Measurements from ENCODE around the gene MAPK9. TPM values are rescaled to one million over a fixed set of nuclear protein-coding genes. Genes with fewer than 3 reads are reported as not detected.
"Not testable (repeated sequence)": the region's sequence is repeated elsewhere in the genome, so short reads cannot be mapped to it uniquely, and the experiment has no call there.

The MAPK9 gene
- total RNA-seq, 1 donor from 2014 or later: 34.6 TPM

DNA sequence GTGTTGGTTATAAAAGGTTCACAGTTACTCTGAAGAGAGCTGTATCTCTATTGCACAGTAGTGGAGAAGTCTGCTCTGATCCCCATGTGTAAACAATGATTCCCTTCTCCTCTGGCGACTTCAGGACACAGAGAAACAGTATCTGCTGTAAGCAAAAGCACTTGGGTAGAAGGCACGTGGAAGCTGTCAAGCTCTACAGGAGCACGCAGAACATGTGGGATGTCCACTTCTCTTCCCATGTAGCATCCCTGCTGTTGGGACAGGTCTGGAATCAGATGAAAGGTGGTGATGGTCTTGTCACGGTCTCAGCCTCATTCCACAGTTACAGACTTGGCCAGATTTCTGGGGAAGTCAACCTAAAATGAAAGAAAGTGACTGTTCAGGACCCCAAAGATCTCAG, 9.4 kb upstream of the MAPK9 start:
- Mint-ChIP-seq H3K4me1 (ENCODE audit: low read depth) (no peaks in the 10 kb centered on the region), H3K27ac (ENCODE audit: unreplicated experiment) (no peak overlapping the region), H3K4me3 (ENCODE audit: unreplicated experiment) (no peak overlapping the region), H3K27me3 (ENCODE audit: low read depth) (no peaks in the 10 kb centered on the region), H3K36me3 (ENCODE audit: low read depth) (peaks cover 8% of the 10 kb centered on the region), H3K9me3 (ENCODE audit: low read depth) (no peaks in the 10 kb centered on the region)
- DNase-seq (ENCODE audit: low spot score): no peak
- TF ChIP-seq, protein P1, sequence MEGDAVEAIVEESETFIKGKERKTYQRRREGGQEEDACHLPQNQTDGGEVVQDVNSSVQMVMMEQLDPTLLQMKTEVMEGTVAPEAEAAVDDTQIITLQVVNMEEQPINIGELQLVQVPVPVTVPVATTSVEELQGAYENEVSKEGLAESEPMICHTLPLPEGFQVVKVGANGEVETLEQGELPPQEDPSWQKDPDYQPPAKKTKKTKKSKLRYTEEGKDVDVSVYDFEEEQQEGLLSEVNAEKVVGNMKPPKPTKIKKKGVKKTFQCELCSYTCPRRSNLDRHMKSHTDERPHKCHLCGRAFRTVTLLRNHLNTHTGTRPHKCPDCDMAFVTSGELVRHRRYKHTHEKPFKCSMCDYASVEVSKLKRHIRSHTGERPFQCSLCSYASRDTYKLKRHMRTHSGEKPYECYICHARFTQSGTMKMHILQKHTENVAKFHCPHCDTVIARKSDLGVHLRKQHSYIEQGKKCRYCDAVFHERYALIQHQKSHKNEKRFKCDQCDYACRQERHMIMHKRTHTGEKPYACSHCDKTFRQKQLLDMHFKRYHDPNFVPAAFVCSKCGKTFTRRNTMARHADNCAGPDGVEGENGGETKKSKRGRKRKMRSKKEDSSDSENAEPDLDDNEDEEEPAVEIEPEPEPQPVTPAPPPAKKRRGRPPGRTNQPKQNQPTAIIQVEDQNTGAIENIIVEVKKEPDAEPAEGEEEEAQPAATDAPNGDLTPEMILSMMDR (IDR thresholded peaks at IDR 0.05): no peak

DNA sequence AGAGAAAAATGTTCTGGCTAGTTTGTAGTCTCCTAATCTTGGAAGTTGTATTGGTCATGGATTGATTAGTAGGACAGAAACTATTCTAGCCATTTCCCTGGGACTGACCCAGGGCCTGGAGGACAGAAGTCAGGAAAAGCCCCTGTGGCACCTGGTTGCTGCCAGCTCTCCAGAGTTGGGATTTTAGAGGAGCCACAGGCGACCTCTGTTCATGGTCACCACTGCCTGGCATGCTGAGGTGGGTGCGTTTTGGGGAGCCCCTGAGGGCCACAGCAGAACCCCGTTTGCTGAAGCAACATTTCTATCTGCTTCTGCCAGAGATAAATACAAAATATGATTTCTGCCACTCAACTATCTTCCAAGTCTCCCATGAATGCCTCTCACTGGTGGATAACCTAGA, 7.6 kb upstream of the MAPK9 start:
- H3K27me3 Mint-ChIP-seq (ENCODE audit: low read depth): no peaks in the 10 kb centered on the region
- no peak overlapping the region for H3K4me3 Mint-ChIP-seq (ENCODE audit: unreplicated experiment)
- no peaks in the 10 kb centered on the region for H3K4me1 Mint-ChIP-seq (ENCODE audit: low read depth)
- DNase-seq (ENCODE audit: low spot score): no peak
- no peaks in the 10 kb centered on the region for H3K9me3 Mint-ChIP-seq (ENCODE audit: low read depth)
- TF ChIP-seq, protein P1 (IDR thresholded peaks at IDR 0.05): no peak
- H3K36me3 Mint-ChIP-seq (ENCODE audit: low read depth): peaks cover 5% of the 10 kb centered on the region
- H3K27ac Mint-ChIP-seq (ENCODE audit: unreplicated experiment): no peak overlapping the region

DNA sequence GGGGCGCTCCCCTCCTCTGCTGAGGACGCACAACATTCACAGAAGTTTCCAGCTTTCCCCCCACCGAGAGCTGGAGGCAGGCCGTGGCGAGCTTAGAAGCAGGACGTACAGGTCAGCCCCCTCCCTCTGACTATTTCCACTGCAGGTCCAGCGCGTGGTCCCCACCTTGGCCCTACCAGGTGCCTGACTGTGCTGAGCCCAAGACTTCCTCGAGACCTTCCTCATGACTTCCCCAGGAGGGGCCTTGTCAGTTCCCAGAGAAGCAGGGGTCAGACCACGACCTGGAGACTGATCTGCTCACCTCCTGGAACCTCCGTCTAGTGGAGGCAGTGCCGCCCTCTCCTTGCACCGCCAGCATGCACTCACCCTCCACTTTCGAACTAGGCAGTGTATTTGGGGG, 7.1 kb upstream of the MAPK9 start:
- not testable (repeated sequence) for H3K4me3 Mint-ChIP-seq (ENCODE audit: unreplicated experiment); H3K4me1 Mint-ChIP-seq (ENCODE audit: low read depth); H3K9me3 Mint-ChIP-seq (ENCODE audit: low read depth); H3K36me3 Mint-ChIP-seq (ENCODE audit: low read depth); H3K27me3 Mint-ChIP-seq (ENCODE audit: low read depth); H3K27ac Mint-ChIP-seq (ENCODE audit: unreplicated experiment); DNase-seq (ENCODE audit: low spot score)

DNA sequence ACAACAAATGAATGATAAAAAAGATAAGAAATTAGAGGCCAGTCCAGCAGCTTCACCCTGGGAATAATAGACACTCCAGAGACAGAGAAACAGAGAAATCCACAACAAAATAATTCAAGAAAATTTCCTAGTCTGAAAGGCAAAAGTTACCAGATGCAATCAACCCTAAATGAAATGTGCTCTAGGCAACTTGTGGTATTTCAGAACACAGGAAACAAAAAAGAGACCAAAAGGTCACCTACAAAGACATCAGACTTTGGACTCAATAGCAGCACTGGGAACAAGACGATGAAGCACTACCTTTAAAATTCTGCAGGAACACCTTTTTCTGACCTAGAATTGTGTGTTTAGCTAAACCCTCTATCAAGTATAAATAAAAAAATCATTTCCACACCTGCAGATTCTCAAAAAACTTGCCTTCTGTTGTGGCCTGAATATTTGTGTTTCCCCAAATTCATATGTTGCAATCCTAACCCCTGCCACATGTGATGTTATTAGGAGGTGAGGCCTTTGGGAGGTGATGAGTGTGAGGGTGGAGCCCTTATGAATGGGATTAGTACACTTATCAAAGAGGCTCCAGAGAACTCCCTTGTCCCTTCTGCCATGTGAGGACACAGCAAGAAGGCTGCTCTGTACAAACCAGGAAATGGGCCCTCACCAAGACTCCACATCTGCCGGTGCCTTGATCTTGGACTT, 5.9 kb upstream of the MAPK9 start:
- Mint-ChIP-seq H3K36me3 (ENCODE audit: low read depth) (peaks cover 5% of the 10 kb centered on the region), H3K27ac (ENCODE audit: unreplicated experiment) (peak overlapping the region; percentile 20), H3K4me1 (ENCODE audit: low read depth) (peaks cover 10% of the 10 kb centered on the region), H3K4me3 (ENCODE audit: unreplicated experiment) (no peak overlapping the region), H3K27me3 (ENCODE audit: low read depth) (no peaks in the 10 kb centered on the region), H3K9me3 (ENCODE audit: low read depth) (no peaks in the 10 kb centered on the region)
- DNase-seq (ENCODE audit: low spot score): no peak
- TF ChIP-seq, protein P1 (IDR thresholded peaks at IDR 0.05): no peak

DNA sequence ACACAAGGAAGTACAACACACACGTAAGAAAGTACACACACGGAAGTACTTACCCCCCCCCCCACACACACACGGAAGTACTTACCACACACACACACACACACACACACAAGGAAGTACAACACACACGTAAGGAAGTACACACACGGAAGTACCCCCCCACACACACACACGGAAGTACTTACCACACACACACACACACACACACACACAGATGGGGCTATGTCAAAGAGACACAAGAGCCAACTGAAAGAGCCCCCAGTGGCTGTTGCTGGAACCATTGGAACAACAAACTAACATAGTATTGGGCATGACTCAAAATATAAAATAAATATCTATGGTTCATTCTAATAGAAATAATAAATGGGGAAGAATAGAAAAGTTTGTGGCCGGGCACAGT, 4.9 kb upstream of the MAPK9 start:
- Mint-ChIP-seq H3K36me3 (ENCODE audit: low read depth) (no peaks in the 10 kb centered on the region), H3K27me3 (ENCODE audit: low read depth) (no peaks in the 10 kb centered on the region), H3K27ac (ENCODE audit: unreplicated experiment) (no peak overlapping the region), H3K4me1 (ENCODE audit: low read depth) (peaks cover 12% of the 10 kb centered on the region), H3K4me3 (ENCODE audit: unreplicated experiment) (no peak overlapping the region), H3K9me3 (ENCODE audit: low read depth) (no peaks in the 10 kb centered on the region)
- DNase-seq (ENCODE audit: low spot score): no peak
- TF ChIP-seq, protein P1 (IDR thresholded peaks at IDR 0.05): no peak

DNA sequence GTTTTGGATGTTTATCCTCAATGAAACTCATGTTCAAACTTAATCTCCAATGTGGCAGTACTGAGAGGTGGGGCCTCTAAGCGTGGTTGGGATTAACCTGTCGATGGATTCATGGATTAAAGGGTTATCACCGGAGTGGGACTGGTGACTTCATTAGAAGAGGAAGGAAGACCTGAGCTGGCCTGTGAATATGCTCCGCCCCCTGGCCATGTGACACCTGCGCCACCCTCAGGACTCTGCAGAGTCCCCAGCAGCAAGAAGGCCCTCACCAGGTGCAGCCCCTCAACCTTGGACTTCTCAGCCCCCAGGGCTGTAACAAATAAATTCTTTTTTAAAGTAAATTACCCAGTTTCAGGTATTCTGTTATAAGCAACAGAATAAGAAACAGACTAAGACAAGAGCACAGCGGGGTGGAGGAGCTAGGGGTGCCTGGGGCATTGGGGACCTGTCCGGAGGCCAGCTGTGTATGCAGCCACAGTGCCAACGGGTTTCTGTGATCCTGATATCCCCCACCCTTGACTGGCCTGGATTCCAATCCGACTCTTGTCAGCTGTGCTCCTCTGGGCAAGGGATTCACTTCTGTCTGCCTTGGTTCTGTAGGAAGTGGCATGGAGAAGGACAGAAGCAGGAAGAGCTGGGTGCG, 3.2 kb upstream of the MAPK9 start:
- TF ChIP-seq, protein P1 (IDR thresholded peaks at IDR 0.05): no peak
- Mint-ChIP-seq H3K36me3 (ENCODE audit: low read depth) (no peaks in the 10 kb centered on the region), H3K4me1 (ENCODE audit: low read depth) (peaks cover 23% of the 10 kb centered on the region), H3K27me3 (ENCODE audit: low read depth) (no peaks in the 10 kb centered on the region), H3K9me3 (ENCODE audit: low read depth) (no peaks in the 10 kb centered on the region), H3K27ac (ENCODE audit: unreplicated experiment) (no peak overlapping the region), H3K4me3 (ENCODE audit: unreplicated experiment) (no peak overlapping the region)
- DNase-seq (ENCODE audit: low spot score): no peak
